GM19463 (cell line): ENCODE results near the gene PTK7.
"Not testable (repeated sequence)": the region's sequence is repeated elsewhere in the genome, so short reads cannot be mapped to it uniquely, and the experiment has no call there.

Source experiments
- ATAC-seq: cut with Tn5 transposase; IDR thresholded peaks from one replicate; pipeline ENCODE4 v1.9.1; 2021; ENCODE audit warnings: mild to moderate bottlenecking, moderate library complexity; ENCODE audit not compliant: unreplicated experiment

Gene PTK7

GRCh38 chr6:43113431-43114260, 37.5 kb downstream of the PTK7 start:
- no peak for ATAC-seq

- ATAC-seq = no peak
Measured at GRCh38 chr6:43115365-43115764, 39.3 kb downstream of the PTK7 start.

DNA sequence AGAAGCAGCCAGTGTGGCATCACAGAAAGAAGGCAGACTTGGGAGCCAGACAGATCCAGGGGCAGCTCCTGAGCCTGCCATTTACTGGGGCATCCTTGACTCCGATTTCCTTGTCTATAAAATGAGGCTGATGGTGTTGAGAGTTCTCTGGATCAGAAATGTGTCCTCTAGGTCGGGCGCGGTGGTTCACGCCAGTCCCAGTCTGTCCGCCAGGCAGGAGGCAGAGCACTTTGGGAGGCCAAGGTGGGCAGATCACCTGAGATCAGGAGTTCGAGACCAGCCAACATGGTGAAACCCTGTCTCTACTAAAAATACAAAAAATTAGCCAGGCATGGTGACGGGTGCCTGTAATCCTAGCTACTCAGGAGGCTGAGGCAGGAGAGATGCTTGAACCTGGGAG, 41.4 kb downstream of the PTK7 start:
- ATAC-seq = not testable (repeated sequence)

DNA sequence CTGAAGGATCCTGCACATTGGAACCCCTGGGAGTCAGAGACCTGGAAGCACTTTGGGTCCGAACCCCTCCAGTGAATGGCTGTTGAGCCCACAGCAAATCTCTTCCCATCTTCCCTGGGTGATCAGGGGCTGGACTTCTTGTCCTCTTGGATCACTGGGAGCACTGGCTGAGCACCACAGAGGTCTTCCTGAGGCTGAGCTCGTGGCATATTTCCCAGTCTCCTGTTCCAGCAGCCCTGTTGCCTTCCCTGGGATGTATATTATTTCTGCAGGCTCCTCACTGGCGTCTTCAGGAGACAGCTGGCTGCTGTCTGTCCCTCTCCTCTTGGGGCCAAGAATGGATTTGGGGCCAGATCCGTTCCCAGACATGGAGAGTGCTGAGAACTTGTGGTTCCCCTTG, 43.4 kb downstream of the PTK7 start:
- ATAC-seq = no peak

GRCh38 chr6:43120101-43120763, 44.1 kb downstream of the PTK7 start:
- ATAC-seq = no peak

DNA sequence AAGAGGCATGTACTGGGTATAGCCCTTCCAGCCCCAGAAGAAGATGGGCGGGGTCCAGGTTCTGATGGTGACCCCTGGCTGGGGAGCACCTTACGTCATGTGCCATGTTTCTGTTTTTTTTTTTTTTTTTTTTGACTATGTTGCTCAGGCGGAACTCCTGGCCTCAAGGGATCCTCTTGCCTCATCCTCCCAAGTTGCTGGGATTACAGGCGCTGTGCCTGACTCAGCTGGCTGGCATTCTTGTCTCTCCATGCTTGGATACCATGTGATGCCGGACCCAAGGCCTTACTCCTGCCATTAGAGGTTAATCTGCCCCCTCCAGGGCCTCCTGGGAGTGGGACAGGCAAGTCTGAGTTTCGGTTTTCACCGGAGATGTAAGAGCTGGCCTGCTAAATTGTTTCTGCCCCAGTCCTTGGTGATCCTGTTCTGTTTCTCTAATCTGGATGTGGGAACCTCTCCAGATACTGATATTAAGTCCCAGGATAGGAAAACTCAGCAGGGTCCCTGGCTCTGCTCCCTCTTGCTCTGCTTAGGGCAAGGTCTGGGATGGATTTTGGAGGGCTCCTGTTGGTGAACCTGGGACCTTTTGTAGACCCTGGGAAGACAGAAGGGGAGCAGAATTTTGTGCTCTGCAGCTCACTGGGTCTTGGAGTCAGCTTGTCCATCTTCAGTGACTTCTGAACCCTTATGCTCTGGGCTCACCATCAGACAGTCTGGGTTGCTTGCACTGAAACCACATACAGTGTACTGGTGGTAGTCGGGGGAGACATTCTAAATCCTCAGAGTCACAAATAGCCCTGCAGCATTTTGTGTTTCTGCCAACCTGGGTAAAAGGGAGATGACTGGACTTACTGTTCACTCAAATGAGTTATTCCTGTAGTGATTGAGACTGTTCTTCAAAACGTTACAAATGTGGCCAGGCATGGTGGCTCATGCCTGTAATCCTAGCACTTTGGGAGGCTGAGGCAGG, 45.1 kb downstream of the PTK7 start:
- no peak for ATAC-seq

DNA sequence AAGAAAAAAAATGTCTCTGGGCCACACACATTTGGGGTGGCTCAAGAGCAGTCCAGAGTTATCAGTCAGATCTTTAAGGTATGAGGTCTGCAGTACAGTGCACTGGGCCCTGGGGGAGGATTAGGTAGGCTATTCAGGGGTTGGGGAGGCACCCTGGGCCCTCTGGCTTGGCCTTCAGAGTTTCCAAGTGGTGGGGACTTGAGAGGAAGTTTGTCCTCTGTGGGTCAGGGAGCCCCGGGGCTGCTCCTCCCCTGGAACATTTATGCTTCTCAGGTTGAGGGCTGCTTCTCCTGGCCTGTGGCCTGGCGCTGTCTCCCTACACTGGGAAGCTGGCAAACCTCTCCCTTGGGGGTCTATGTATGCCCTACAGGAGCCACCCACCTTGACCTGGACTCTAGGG, 46.0 kb downstream of the PTK7 start:
- ATAC-seq = no peak

DNA sequence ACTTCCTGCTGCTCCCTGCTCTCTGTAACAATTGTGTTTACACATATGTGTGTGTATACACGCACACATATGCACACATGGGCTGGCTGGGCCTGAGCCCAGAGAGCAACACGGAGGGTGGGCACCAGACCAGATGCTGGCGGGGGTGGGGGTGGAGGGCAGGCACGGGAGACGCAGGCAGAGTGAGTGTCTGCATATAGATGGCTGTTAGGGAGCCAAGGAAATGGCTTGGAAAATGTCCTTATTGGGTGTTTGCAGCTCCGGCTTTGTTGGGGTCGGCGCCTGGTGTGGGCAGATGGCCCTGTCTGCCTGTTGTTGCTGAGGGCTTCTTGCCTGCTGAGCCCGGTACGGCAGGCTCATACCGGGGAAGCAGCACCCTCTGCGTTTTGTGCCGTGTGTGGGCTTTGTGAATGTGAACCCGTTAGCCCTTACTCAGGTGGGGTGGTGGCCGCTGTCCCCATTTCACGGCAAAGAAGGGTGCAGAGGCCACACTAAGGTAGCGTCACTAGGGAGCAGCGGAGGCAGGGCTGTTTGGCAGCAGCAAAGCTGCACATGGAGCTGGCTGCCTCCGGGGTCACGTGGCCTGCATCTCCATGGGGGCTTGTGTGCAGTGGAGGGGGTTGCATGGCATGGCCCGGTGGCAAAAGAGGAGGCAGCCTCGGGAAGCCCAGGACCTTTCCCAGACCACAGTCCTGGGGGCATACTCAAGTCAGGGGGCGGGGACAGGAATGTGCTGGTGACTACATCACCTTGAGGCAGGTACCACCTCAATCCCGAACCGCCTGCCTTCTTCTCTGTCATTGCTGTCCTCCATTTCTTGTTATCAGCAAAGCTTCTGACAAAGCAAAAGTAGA, 47.6 kb downstream of the PTK7 start:
- no peak for ATAC-seq

GRCh38 chr6:43124481-43124880, 48.4 kb downstream of the PTK7 start:
- ATAC-seq = no peak

DNA sequence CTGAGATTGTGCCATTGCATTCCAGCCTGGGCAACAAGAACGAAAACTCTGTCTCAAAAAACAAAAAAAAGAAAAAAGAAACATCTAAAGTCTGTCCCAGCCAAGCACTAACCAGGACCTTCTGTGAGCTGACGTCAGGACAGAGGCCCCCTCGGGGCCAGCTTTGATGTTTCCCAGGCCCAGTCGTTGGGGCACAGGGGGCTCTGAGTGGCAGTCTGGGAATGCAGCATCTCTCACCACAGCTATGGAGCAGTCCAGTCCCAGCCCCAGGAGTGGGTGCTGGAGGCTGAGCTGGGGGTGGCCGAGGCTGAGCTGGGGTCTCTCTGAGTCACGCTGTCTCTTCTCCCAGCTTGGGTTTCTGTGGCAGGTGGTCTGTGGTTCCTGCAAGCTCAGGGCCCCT, 49.0 kb downstream of the PTK7 start:
- no peak for ATAC-seq

GRCh38 chr6:43125555-43125954, 49.4 kb downstream of the PTK7 start:
- ATAC-seq = no peak

DNA sequence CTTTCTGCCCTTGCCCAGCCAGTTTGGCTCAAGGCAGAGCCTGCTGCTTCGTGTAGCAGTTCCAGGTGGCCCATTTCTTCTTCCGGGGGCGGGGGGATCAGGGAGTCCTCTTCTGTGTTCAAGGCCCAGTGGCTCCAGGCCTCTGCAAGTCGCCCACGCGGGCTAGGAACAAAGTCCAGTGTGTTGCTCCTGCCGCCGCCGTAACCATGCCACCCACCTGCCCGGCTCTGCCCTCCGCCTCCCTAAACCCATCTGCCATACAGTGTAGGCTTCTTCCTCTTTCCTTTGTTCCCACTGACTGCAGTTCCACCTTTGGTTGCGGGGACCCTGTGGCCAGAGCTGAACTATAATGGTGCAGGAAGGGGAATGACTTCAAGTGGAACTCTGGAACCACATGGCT, 51.1 kb downstream of the PTK7 start:
- ATAC-seq = no peak

- ATAC-seq = no peak
Measured at GRCh38 chr6:43127877-43128276, 51.8 kb downstream of the PTK7 start.

- ATAC-seq = no peak
Measured at GRCh38 chr6:43128926-43129325, 52.8 kb downstream of the PTK7 start.

DNA sequence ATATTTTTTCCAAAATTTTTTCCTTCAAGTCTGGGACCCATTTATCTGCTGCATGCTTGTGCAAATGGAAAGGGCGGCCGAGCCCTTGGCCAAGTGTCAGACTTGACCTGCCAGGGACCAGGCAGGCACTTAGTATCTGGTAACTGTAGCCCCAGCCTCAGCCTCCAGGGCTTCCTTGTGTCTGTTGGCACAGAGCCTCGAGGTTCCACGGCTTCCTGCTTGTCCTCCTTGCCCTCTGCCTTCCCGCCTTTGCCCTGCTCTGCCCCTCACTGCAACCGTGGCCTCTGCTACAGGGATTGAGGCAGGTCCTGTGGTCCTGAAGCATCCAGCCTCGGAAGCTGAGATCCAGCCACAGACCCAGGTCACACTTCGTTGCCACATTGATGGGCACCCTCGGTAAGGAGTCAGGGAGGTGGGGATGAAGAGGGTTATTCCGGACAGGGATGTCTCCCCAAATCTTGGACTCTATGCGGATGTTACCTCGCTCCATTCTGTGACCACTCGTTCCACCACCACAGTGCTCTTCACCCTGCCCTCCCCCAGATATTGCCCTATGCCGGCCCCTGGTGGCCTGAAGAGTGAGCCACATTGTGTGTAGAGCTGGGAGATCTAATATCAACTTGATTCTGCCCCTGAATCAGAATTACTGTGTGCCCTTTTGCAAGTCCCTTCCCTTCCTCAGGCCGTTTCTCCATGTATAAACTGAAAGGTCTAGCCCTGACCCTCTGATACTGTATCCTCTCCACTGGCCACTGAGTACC, 53.5 kb downstream of the PTK7 start:
- ATAC-seq = no peak

DNA sequence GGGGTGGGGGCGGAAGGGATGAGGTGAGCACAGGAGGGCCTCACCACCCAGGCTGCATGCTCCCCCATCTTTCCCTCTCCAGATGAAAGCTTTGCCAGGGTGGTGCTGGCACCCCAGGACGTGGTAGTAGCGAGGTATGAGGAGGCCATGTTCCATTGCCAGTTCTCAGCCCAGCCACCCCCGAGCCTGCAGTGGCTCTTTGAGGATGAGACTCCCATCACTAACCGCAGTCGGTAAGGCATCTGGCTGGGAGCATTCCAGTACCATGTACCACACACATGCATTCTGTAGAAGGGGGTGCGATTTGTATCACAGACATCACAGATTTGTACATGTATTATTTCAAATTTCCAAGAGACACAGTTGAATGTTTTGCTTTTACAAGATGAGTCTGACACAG, 54.3 kb downstream of the PTK7 start:
- ATAC-seq = no peak

GRCh38 chr6:43131379-43131778, 55.3 kb downstream of the PTK7 start:
- not testable (repeated sequence) for ATAC-seq

- ATAC-seq = no peak
Measured at GRCh38 chr6:43138267-43138666, 62.2 kb downstream of the PTK7 start.

DNA sequence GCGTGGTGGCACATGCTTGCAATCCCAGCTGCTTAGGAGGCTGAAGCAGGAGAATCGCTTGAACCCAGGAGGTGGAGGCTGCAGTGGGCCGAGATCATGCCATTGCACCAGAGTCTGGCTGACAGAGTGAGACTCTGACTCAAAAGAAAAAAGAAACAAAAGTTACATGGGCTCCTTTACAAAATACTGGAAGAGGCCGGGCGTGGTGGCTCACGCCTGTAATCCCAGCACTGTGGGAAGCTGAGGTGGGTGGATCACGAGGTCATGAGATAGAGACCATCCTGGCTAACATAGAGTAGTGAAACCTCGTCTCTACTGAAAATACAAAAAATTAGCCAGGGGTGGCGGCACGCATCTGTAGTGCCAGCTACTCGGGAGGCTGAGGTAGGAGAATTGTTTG, 63.9 kb downstream of the PTK7 start:
- not testable (repeated sequence) for ATAC-seq

GRCh38 chr6:43141644-43142043, 65.5 kb downstream of the PTK7 start:
- no peak for ATAC-seq
